Hematopoietic multipotent progenitor cell treated with erythropoietin and hydrocortisone succinate and interleukin-3 and kit ligand, for 8 days (in vitro differentiated cells): ENCODE results near the gene ANKRD62.
"Not testable (repeated sequence)": the region's sequence is repeated elsewhere in the genome, so short reads cannot be mapped to it uniquely, and the experiment has no call there.

Experiments
- DNase-seq: peaks from one replicate; pipeline ENCODE4 v3.0.0-alpha.2; 2015

Gene ANKRD62

GRCh38 chr18:12101266-12101665, 7.6 kb downstream of the ANKRD62 start:
- no peak for DNase-seq

GRCh38 chr18:12102136-12102842, 8.6 kb downstream of the ANKRD62 start:
- no peak for DNase-seq

GRCh38 chr18:12106471-12106870, 12.8 kb downstream of the ANKRD62 start:
- DNase-seq: no peak

GRCh38 chr18:12109836-12110235, 16.2 kb downstream of the ANKRD62 start:
- DNase-seq: no peak

GRCh38 chr18:12113999-12114646, 20.5 kb downstream of the ANKRD62 start:
- no peak for DNase-seq

GRCh38 chr18:12119358-12119757, 25.7 kb downstream of the ANKRD62 start:
- DNase-seq: no peak

GRCh38 chr18:12121175-12122042, 27.8 kb downstream of the ANKRD62 start:
- no peak for DNase-seq

- DNase-seq: not testable (repeated sequence)
Measured at GRCh38 chr18:12122043-12122389, 28.4 kb downstream of the ANKRD62 start.

- not testable (repeated sequence) for DNase-seq
Measured at GRCh38 chr18:12127647-12128046, 34.0 kb downstream of the ANKRD62 start.

- DNase-seq: not testable (repeated sequence)
Measured at GRCh38 chr18:12138831-12139230, 45.2 kb downstream of the ANKRD62 start.

GRCh38 chr18:12140866-12141265, 47.2 kb downstream of the ANKRD62 start:
- not testable (repeated sequence) for DNase-seq

GRCh38 chr18:12141778-12142177, 48.1 kb downstream of the ANKRD62 start:
- not testable (repeated sequence) for DNase-seq

- not testable (repeated sequence) for DNase-seq
Measured at GRCh38 chr18:12149431-12149830, 55.8 kb downstream of the ANKRD62 start.

GRCh38 chr18:12154361-12154760, 60.7 kb downstream of the ANKRD62 start:
- DNase-seq: no peak

- DNase-seq: no peak
Measured at GRCh38 chr18:12155996-12156395, 62.4 kb downstream of the ANKRD62 start.

GRCh38 chr18:12159446-12159845, 65.8 kb downstream of the ANKRD62 start:
- no peak for DNase-seq

GRCh38 chr18:12162786-12163185, 69.1 kb downstream of the ANKRD62 start:
- no peak for DNase-seq

GRCh38 chr18:12165038-12165768, 71.6 kb downstream of the ANKRD62 start:
- DNase-seq: no peak
